GM23338 (cell line): Measurements from ENCODE around the gene DAO.

Source experiments
- POLR2AphosphoS5 ChIP-seq: IDR thresholded peaks from 2 replicates; pipeline ENCODE4 v1.6.1; 2016; ENCODE audit warnings: antibody characterized with exemption, low read depth
- TF ChIP-seq, protein P1 (sequence below), 2 experiments: fragments of 200-600 bp in 1 of 2; sonication (generic) in 1 of 2; conservative IDR thresholded peaks; 2 replicates each; pipeline versions ENCODE4 v1.5.1 to v1.6.1; 2016 to 2017; ENCODE audit warnings: antibody characterized with exemption in 2 of 2, low read depth in 2 of 2, mild to moderate bottlenecking in 2 of 2, moderate library complexity in 1 of 2

DNA sequence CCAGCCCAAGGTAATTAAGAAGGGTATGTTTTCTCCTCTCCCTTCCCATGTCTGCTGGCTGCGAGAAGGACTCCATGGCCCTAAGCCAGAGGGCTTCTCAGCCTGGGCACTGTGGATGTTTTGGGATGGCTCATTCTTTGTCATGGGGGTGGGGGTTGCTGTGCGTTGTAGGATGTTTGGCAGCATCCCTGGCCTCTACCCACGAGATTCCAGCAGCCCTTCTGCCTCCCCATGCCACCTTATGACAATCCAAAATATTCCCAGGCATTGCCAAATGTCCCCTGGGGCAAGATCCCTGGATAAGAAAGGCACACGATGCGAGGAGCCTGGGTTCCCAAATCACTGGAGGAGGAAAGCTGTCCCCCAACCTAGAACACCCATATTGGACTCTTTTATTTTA, 36.4 kb downstream of the DAO start:
- no peak for TF ChIP-seq POLR2AphosphoS5
- TF ChIP-seq, protein P1, sequence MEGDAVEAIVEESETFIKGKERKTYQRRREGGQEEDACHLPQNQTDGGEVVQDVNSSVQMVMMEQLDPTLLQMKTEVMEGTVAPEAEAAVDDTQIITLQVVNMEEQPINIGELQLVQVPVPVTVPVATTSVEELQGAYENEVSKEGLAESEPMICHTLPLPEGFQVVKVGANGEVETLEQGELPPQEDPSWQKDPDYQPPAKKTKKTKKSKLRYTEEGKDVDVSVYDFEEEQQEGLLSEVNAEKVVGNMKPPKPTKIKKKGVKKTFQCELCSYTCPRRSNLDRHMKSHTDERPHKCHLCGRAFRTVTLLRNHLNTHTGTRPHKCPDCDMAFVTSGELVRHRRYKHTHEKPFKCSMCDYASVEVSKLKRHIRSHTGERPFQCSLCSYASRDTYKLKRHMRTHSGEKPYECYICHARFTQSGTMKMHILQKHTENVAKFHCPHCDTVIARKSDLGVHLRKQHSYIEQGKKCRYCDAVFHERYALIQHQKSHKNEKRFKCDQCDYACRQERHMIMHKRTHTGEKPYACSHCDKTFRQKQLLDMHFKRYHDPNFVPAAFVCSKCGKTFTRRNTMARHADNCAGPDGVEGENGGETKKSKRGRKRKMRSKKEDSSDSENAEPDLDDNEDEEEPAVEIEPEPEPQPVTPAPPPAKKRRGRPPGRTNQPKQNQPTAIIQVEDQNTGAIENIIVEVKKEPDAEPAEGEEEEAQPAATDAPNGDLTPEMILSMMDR (conservative IDR thresholded peaks at IDR 0.05; ENCODE audit: low read depth in 2 of 2), result no peak
